HepG2 (cell line): Measurements from ENCODE around the gene FIBP.
A peak's percentile ranks its signal among the peaks of the same experiment; 100 is the strongest.

ENCODE experiments used
- CHD4 ChIP-seq: fragments of 200-600 bp; sonication (generic); IDR thresholded peaks from 2 replicates; pipeline ENCODE4 v1.7.0; 2017; ENCODE audit warnings: mild to moderate bottlenecking, low read length, borderline replicate concordance
- CTCF ChIP-seq: sonication (generic); formaldehyde crosslinking; IDR thresholded peaks from 2 replicates; pipeline ENCODE4 v1.5.0; 2020; ENCODE audit warnings: mild to moderate bottlenecking, missing genetic modification reagents, moderate library complexity
- MAX ChIP-seq: IDR thresholded peaks from 2 replicates; pipeline ENCODE4 v1.6.1; 2012; ENCODE audit warnings: inconsistent platforms
- PCBP1 ChIP-seq: fragments of 200-400 bp; formaldehyde crosslinking; IDR thresholded peaks from 2 replicates; pipeline ENCODE4 v1.6.1; 2017; ENCODE audit warnings: mild to moderate bottlenecking, low read depth, low read length, borderline replicate concordance
- POLR2A ChIP-seq, 2 experiments: IDR thresholded peaks; 2 replicates each; pipeline ENCODE4 v1.6.1; 2011; ENCODE audit warnings: low read depth in 2 of 2, low read length in 2 of 2, mild to moderate bottlenecking in 1 of 2, moderate library complexity in 1 of 2; ENCODE audit not compliant: insufficient read depth in 1 of 2
- SIN3A ChIP-seq: IDR thresholded peaks from 2 replicates; pipeline ENCODE4 v1.6.1; 2011; ENCODE audit warnings: low read depth, mild to moderate bottlenecking, control low read depth, low read length, borderline replicate concordance
- SMARCC2 ChIP-seq: fragments of 450-650 bp; IDR thresholded peaks from 2 replicates; pipeline ENCODE4 v1.6.1; 2017; ENCODE audit warnings: antibody characterized with exemption, mild to moderate bottlenecking
- TRIM24 ChIP-seq: sonication (generic); formaldehyde crosslinking; IDR thresholded peaks from 2 replicates; pipeline ENCODE4 v1.8.0; 2022; ENCODE audit warnings: mild to moderate bottlenecking, missing genetic modification reagents
- YEATS4 ChIP-seq: sonication (generic); formaldehyde crosslinking; IDR thresholded peaks from 2 replicates; pipeline ENCODE4 v1.4.0; 2020; ENCODE audit warnings: missing genetic modification reagents, borderline replicate concordance
- ZNF589 ChIP-seq: sonication (generic); formaldehyde crosslinking; conservative IDR thresholded peaks from 2 replicates; pipeline ENCODE4 v1.8.0; 2022; ENCODE audit warnings: mild to moderate bottlenecking, moderate library complexity, missing genetic modification reagents

GRCh38 chr11:65862941-65863888 is 25.1 kb downstream of the FIBP start:
- no peak for TF ChIP-seq POLR2A (IDR thresholded peaks at IDR 0.05; ENCODE audit: insufficient read depth in 1 of 2, low read depth in 2 of 2, low read length in 2 of 2)
- no peak for TF ChIP-seq CHD4
- no peak for TF ChIP-seq ZNF589 (CRISPR knock-in tag)
- TF ChIP-seq CTCF (CRISPR knock-in tag) = no peak
- no peak for TF ChIP-seq SIN3A
- TF ChIP-seq MAX = no peak
- TF ChIP-seq TRIM24 (CRISPR knock-in tag) = no peak
- TF ChIP-seq YEATS4 (CRISPR knock-in tag) = no peak
- no peak for TF ChIP-seq SMARCC2
- TF ChIP-seq PCBP1 = 0 out of 2 replicates have a peak, but pooled peaks have one; percentile 39
